ENCODE measurements around the gene ASMTL.
A peak's percentile ranks its signal among the peaks of the same experiment; 100 is the strongest.

- no peak for TF ChIP-seq POU6F1 (CRISPR knock-in tag; IDR thresholded peaks at IDR 0.05; ENCODE audit: borderline replicate concordance, low read depth)
- TF ChIP-seq ISL1 (CRISPR knock-in tag; IDR thresholded peaks at IDR 0.05), result no peak
- no peak for TF ChIP-seq TCF4 (CRISPR knock-in tag; IDR thresholded peaks at IDR 0.05; ENCODE audit: borderline replicate concordance)
- TF ChIP-seq RARB (CRISPR knock-in tag; IDR thresholded peaks at IDR 0.05), result no peak
- TF ChIP-seq ZNF565 (CRISPR knock-in tag; conservative IDR thresholded peaks at IDR 0.05; ENCODE audit: low read depth), result no peak
- TF ChIP-seq ESRRG (CRISPR knock-in tag; IDR thresholded peaks at IDR 0.05), result peak; percentile 53; the same call in 1 of the 2 replicates
Observed at GRCh38 chrX:1391707-1392375, 60.9 kb downstream of the ASMTL start, which contains the start of gene SLC25A6.
